SK-N-SH treated with all-trans-retinoic acid at 6 μM for 48 hours (cell line): ENCODE data around the gene IGHMBP2.

ENCODE experiments used
- ATAC-seq: fragments of 200-7000 bp; cut with Tn5 transposase; 3 replicates; pipeline ENCODE4 v1.9.1; 2020; ENCODE audit warnings: mild to moderate bottlenecking, moderate library complexity
- ARNTL ChIP-seq: fragments of 450-650 bp; formaldehyde crosslinking; IDR thresholded peaks from 2 replicates; pipeline ENCODE4 v1.5.0; 2020; ENCODE audit warnings: low read depth, mild to moderate bottlenecking, moderate library complexity, borderline replicate concordance
- BACH2 ChIP-seq: fragments of 250-450 bp; sonication (Bioruptor Pico); IDR thresholded peaks from 2 replicates; pipeline ENCODE4 v1.9.0; 2021; ENCODE audit warnings: mild to moderate bottlenecking, borderline replicate concordance
- CREB5 ChIP-seq: fragments of 250-450 bp; sonication (Bioruptor Pico); IDR thresholded peaks from 2 replicates; pipeline ENCODE4 v1.5.1; 2020; ENCODE audit warnings: low read depth, mild to moderate bottlenecking, moderate library complexity
- CSDC2 ChIP-seq: fragments of 250-450 bp; sonication (Bioruptor Pico); IDR thresholded peaks from 2 replicates; pipeline ENCODE4 v1.5.0; 2020; ENCODE audit warnings: mild to moderate bottlenecking, moderate library complexity
- ESRRG ChIP-seq: fragments of 250-450 bp; sonication (Bioruptor Pico); IDR thresholded peaks from 2 replicates; pipeline ENCODE4 v1.6.1; 2021; ENCODE audit warnings: mild to moderate bottlenecking
- GLIS3 ChIP-seq: fragments of 250-450 bp; sonication (Bioruptor Pico); IDR thresholded peaks from 2 replicates; pipeline ENCODE4 v1.5.0; 2020; ENCODE audit warnings: mild to moderate bottlenecking, moderate library complexity
- ISL1 ChIP-seq: fragments of 250-450 bp; sonication (Bioruptor Pico); IDR thresholded peaks from 2 replicates; pipeline ENCODE4 v2.1.2; 2022; ENCODE audit warnings: mild to moderate bottlenecking, moderate library complexity
- OSR1 ChIP-seq: fragments of 250-450 bp; sonication (Bioruptor Pico); IDR thresholded peaks from 2 replicates; pipeline ENCODE4 v1.8.0; 2022; ENCODE audit warnings: moderate library complexity, mild to moderate bottlenecking, inconsistent platforms
- PPARA ChIP-seq: fragments of 250-450 bp; sonication (Bioruptor Pico); IDR thresholded peaks from 2 replicates; pipeline ENCODE4 v1.5.0; 2020; ENCODE audit warnings: mild to moderate bottlenecking, borderline replicate concordance
- RARB ChIP-seq: fragments of 250-450 bp; sonication (Bioruptor Pico); IDR thresholded peaks from 2 replicates; pipeline ENCODE4 v1.8.0; 2021; ENCODE audit warnings: mild to moderate bottlenecking, moderate library complexity
- TCF4 ChIP-seq: fragments of 250-450 bp; sonication (Bioruptor Pico); IDR thresholded peaks from 2 replicates; pipeline ENCODE4 v1.8.0; 2021; ENCODE audit warnings: mild to moderate bottlenecking, moderate library complexity, borderline replicate concordance
- TOX ChIP-seq: fragments of 250-450 bp; sonication (Bioruptor Pico); IDR thresholded peaks from 2 replicates; pipeline ENCODE4 v1.8.0; 2021; ENCODE audit warnings: mild to moderate bottlenecking, moderate library complexity, borderline replicate concordance
- ZC3H10 ChIP-seq: fragments of 250-450 bp; sonication (Bioruptor Pico); IDR thresholded peaks from 2 replicates; pipeline ENCODE4 v1.5.1; 2021; ENCODE audit warnings: mild to moderate bottlenecking, moderate library complexity
- ZFP3 ChIP-seq: fragments of 250-450 bp; sonication (Bioruptor Pico); IDR thresholded peaks from 2 replicates; pipeline ENCODE4 v1.5.0; 2020; ENCODE audit warnings: mild to moderate bottlenecking, moderate library complexity
- ZFP30 ChIP-seq: fragments of 450-650 bp; formaldehyde crosslinking; IDR thresholded peaks from 2 replicates; pipeline ENCODE4 v1.5.0; 2022; ENCODE audit warnings: mild to moderate bottlenecking, moderate library complexity
- ZNF565 ChIP-seq: fragments of 450-650 bp; formaldehyde crosslinking; conservative IDR thresholded peaks from 2 replicates; pipeline ENCODE4 v1.5.0; 2020; ENCODE audit warnings: low read depth, mild to moderate bottlenecking, moderate library complexity
- ZNF70 ChIP-seq: fragments of 450-650 bp; formaldehyde crosslinking; IDR thresholded peaks from 2 replicates; pipeline ENCODE4 v1.5.0; 2020; ENCODE audit warnings: mild to moderate bottlenecking, moderate library complexity
- ZNF8 ChIP-seq: fragments of 450-650 bp; formaldehyde crosslinking; IDR thresholded peaks from 2 replicates; pipeline ENCODE4 v1.5.0; 2020; ENCODE audit warnings: mild to moderate bottlenecking, moderate library complexity
- TF ChIP-seq, protein P1 (sequence below): fragments of 250-450 bp; sonication (Bioruptor Pico); IDR thresholded peaks from 2 replicates; pipeline ENCODE4 v1.8.0; 2021; ENCODE audit warnings: low read depth, mild to moderate bottlenecking, moderate library complexity, borderline replicate concordance
- TF ChIP-seq, protein P2 (sequence below): fragments of 250-450 bp; sonication (Bioruptor Pico); IDR thresholded peaks from 2 replicates; pipeline ENCODE4 v1.5.0; 2020; ENCODE audit warnings: mild to moderate bottlenecking, moderate library complexity
- TF ChIP-seq, protein P3 (sequence below): fragments of 250-450 bp; sonication (Bioruptor Pico); IDR thresholded peaks from 2 replicates; pipeline ENCODE4 v1.8.0; 2020; ENCODE audit warnings: mild to moderate bottlenecking, moderate library complexity, borderline replicate concordance
- TF ChIP-seq, protein P4 (sequence below): fragments of 250-450 bp; sonication (Bioruptor Pico); IDR thresholded peaks from 2 replicates; pipeline ENCODE4 v1.5.1; 2021; ENCODE audit warnings: mild to moderate bottlenecking, moderate library complexity

Gene IGHMBP2

DNA sequence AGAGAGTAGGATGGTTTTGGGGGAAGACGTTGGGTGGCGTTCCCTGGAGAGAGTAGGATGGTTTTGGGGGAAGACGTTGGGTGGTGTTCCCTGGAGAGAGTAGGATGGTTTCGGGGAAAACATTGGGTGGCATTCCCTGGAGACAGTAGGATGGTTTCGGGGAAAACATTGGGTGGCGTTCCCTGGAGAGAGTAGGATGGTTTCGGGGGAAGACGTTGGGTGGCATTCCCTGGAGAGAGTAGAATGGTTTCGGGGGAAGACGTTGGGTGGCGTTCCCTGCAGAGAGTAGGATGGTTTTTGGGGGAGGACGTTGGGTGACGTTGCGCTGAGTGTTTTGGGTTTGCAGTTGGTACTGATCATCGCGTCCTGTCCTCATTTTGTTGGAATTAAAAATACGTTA, 28.2 kb downstream of the IGHMBP2 start:
- no peak for ATAC-seq
- TF ChIP-seq ZNF8 (no peak), ZNF565 (CRISPR knock-in tag) (no peak), ZNF70 (CRISPR knock-in tag) (no peak), CSDC2 (no peak), TCF4 (CRISPR knock-in tag) (no peak), ZFP3 (CRISPR knock-in tag) (no peak), ZFP30 (CRISPR knock-in tag) (no peak), PPARA (CRISPR knock-in tag) (no peak), RARB (no peak)
- TF ChIP-seq, protein P1, sequence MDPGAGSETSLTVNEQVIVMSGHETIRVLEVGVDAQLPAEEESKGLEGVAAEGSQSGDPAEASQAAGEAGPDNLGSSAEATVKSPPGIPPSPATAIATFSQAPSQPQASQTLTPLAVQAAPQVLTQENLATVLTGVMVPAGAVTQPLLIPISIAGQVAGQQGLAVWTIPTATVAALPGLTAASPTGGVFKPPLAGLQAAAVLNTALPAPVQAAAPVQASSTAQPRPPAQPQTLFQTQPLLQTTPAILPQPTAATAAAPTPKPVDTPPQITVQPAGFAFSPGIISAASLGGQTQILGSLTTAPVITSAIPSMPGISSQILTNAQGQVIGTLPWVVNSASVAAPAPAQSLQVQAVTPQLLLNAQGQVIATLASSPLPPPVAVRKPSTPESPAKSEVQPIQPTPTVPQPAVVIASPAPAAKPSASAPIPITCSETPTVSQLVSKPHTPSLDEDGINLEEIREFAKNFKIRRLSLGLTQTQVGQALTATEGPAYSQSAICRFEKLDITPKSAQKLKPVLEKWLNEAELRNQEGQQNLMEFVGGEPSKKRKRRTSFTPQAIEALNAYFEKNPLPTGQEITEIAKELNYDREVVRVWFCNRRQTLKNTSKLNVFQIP (CRISPR knock-in tag) = no peak
- TF ChIP-seq, protein P2, sequence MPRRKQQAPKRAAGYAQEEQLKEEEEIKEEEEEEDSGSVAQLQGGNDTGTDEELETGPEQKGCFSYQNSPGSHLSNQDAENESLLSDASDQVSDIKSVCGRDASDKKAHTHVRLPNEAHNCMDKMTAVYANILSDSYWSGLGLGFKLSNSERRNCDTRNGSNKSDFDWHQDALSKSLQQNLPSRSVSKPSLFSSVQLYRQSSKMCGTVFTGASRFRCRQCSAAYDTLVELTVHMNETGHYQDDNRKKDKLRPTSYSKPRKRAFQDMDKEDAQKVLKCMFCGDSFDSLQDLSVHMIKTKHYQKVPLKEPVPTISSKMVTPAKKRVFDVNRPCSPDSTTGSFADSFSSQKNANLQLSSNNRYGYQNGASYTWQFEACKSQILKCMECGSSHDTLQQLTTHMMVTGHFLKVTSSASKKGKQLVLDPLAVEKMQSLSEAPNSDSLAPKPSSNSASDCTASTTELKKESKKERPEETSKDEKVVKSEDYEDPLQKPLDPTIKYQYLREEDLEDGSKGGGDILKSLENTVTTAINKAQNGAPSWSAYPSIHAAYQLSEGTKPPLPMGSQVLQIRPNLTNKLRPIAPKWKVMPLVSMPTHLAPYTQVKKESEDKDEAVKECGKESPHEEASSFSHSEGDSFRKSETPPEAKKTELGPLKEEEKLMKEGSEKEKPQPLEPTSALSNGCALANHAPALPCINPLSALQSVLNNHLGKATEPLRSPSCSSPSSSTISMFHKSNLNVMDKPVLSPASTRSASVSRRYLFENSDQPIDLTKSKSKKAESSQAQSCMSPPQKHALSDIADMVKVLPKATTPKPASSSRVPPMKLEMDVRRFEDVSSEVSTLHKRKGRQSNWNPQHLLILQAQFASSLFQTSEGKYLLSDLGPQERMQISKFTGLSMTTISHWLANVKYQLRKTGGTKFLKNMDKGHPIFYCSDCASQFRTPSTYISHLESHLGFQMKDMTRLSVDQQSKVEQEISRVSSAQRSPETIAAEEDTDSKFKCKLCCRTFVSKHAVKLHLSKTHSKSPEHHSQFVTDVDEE (CRISPR knock-in tag) = no peak
- TF ChIP-seq, protein P3, sequence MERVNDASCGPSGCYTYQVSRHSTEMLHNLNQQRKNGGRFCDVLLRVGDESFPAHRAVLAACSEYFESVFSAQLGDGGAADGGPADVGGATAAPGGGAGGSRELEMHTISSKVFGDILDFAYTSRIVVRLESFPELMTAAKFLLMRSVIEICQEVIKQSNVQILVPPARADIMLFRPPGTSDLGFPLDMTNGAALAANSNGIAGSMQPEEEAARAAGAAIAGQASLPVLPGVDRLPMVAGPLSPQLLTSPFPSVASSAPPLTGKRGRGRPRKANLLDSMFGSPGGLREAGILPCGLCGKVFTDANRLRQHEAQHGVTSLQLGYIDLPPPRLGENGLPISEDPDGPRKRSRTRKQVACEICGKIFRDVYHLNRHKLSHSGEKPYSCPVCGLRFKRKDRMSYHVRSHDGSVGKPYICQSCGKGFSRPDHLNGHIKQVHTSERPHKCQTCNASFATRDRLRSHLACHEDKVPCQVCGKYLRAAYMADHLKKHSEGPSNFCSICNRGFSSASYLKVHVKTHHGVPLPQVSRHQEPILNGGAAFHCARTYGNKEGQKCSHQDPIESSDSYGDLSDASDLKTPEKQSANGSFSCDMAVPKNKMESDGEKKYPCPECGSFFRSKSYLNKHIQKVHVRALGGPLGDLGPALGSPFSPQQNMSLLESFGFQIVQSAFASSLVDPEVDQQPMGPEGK (CRISPR knock-in tag) = no peak
- TF ChIP-seq, protein P4, sequence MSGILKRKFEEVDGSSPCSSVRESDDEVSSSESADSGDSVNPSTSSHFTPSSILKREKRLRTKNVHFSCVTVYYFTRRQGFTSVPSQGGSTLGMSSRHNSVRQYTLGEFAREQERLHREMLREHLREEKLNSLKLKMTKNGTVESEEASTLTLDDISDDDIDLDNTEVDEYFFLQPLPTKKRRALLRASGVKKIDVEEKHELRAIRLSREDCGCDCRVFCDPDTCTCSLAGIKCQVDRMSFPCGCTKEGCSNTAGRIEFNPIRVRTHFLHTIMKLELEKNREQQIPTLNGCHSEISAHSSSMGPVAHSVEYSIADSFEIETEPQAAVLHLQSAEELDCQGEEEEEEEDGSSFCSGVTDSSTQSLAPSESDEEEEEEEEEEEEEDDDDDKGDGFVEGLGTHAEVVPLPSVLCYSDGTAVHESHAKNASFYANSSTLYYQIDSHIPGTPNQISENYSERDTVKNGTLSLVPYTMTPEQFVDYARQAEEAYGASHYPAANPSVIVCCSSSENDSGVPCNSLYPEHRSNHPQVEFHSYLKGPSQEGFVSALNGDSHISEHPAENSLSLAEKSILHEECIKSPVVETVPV (CRISPR knock-in tag) = no peak

DNA sequence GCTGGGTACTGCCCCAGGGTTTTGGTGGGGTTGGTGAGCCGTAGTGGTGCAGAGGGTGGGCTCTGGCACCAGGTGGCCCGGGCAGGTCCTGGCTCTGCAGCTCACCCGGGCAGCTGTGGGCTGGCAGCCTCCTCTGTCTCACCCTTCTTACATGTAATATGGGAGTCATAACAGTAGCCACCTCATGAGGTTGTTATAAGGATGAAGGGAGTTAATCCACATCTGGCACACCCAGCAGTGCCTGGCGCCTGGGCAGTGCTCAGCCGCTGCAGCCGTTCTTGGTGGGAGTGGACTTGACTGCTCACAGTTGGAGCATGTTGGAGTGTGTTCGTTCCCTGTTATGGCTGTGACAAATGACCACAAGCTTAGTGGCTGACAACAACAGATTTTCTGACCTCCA, 28.7 kb downstream of the IGHMBP2 start:
- TF ChIP-seq TOX (no peak), OSR1 (CRISPR knock-in tag) (no peak), TCF4 (CRISPR knock-in tag) (no peak), ZNF8 (no peak), PPARA (CRISPR knock-in tag) (no peak), ZNF565 (CRISPR knock-in tag) (no peak), CSDC2 (no peak), BACH2 (CRISPR knock-in tag) (no peak), ZNF70 (CRISPR knock-in tag) (no peak), ESRRG (CRISPR knock-in tag) (no peak), ZC3H10 (no peak), ISL1 (no peak), ZFP3 (CRISPR knock-in tag) (no peak), ARNTL (no peak)
- TF ChIP-seq, protein P3 (CRISPR knock-in tag) = no peak
- ATAC-seq = no peak

GRCh38 chr11:68932933-68933577, 29.4 kb downstream of the IGHMBP2 start:
- ATAC-seq = no peak
- TF ChIP-seq ZFP30 (CRISPR knock-in tag) (no peak), GLIS3 (CRISPR knock-in tag) (no peak), CREB5 (CRISPR knock-in tag) (no peak), TCF4 (CRISPR knock-in tag) (no peak), CSDC2 (no peak), ZFP3 (CRISPR knock-in tag) (no peak), TOX (no peak), ZNF565 (CRISPR knock-in tag) (no peak), RARB (no peak), ZC3H10 (no peak), OSR1 (CRISPR knock-in tag) (no peak), PPARA (CRISPR knock-in tag) (no peak)
- TF ChIP-seq, protein P1 (CRISPR knock-in tag) = no peak
- TF ChIP-seq, protein P4 (CRISPR knock-in tag) = no peak
